GM21390 (cell line): ENCODE data around the gene CCDC83.
A peak's percentile ranks its signal among the peaks of the same experiment; 100 is the strongest.
"Not testable (repeated sequence)": the region's sequence is repeated elsewhere in the genome, so short reads cannot be mapped to it uniquely, and the experiment has no call there.

Experiments used
- ATAC-seq: cut with Tn5 transposase; IDR thresholded peaks from one replicate; pipeline ENCODE4 v1.9.1; 2021; ENCODE audit not compliant: unreplicated experiment

Gene CCDC83

DNA sequence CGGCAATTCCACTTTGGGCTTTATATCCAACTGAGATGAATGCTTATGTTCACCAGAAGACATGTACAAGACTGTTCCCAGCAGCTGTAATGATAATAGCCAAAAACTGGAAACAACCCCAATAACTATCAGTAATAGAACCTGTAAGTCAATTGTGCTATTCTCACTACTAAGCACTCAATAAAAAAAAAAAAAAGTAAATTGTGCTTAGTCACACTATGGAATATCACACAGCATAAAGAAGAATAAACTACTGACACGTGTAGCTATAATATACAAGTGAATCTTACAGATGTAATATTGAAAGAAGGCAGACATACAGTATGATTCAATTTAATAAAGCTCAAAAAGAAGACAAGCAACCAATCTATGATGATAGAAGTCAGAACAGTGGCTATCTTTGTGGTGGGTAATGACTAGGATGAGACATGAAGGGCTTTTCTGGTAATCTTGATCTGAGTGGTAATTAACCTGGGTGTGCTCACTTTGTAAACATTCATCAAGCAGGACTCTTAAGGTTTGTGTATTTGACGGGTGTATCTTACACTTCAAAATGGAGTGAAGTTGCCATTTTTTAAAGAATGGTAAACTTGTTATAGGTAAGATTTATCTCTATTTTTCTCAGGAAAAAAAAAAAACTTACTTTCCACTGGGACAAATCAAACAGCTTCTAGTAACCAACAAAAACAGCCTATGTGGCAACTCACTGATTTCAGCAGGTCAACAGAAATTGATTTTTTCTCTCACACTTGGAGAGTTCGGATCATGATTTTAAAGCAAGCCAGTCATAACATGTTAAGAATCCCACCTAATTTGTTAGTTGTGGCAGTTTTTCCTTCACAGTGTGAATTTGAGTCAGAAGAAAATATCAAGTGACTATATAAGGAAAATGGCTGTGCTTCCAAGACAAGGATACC is 84.2 kb downstream of the CCDC83 start:
- no peak for ATAC-seq

- no peak for ATAC-seq
These were observed 86.3 kb downstream of the CCDC83 start for GRCh38 chr11:85941380-85941973.

DNA sequence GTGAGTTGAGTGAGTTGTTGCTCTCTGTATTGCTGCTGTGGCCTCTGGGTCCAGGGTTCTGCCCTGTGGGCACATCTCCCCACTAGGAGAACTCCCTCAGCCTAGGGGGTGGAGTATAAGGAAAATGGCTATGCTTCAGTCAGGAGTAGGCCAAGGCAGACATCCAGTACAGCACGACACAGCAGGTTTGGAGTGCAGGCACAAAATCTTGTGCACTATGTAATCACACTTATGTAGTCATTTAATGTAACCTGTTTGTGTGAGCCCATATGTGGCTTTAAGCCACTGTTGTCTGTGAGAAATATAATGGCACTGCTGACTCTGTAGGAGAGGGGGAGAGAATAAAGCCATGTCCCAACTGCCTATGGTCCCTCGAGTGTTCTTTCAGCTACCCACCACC is 90.1 kb downstream of the CCDC83 start:
- ATAC-seq = no peak

DNA sequence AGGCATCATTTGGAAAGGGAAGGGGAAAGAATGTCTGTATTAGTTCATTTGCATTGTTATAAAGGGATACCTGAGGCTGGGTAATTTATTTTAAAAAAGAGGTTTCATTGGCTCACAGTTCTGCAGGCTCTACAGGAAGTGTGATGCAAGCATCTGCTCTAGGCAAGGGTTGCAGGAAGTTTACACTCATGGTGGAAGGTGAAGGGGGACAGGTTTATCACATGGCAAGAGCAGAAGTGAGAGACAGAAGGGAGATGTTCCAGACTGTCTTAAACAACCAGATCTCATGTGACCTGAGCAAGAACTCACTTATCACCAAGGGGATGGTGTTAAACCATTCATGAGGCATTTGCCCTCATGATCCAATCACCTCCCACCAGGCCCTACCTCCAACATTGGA is 90.6 kb downstream of the CCDC83 start:
- no peak for ATAC-seq

DNA sequence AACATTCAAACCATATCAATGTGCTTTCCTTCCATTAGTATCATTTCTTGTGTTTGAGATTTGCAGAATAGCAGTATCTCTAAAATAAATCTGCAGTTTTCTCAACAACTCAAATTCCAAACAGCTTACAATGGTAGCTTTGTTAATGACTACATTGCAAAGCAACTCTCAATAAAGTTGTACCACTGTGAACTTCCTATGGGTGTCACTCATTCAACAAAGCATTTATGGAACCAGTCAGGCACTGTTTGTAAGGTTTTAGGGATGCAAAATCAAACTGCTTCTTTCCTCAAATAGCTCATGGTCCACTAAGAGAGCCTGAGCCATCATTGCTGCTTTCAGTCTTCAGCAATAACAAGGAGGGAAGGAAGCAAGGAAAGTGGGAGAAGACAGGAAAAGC is 91.0 kb downstream of the CCDC83 start:
- no peak for ATAC-seq

- no peak for ATAC-seq
These were observed 92.5 kb downstream of the CCDC83 start for GRCh38 chr11:85947431-85948272.

GRCh38 chr11:85948884-85949283 is 93.7 kb downstream of the CCDC83 start:
- no peak for ATAC-seq

GRCh38 chr11:85949798-85950197 is 94.6 kb downstream of the CCDC83 start:
- no peak for ATAC-seq

DNA sequence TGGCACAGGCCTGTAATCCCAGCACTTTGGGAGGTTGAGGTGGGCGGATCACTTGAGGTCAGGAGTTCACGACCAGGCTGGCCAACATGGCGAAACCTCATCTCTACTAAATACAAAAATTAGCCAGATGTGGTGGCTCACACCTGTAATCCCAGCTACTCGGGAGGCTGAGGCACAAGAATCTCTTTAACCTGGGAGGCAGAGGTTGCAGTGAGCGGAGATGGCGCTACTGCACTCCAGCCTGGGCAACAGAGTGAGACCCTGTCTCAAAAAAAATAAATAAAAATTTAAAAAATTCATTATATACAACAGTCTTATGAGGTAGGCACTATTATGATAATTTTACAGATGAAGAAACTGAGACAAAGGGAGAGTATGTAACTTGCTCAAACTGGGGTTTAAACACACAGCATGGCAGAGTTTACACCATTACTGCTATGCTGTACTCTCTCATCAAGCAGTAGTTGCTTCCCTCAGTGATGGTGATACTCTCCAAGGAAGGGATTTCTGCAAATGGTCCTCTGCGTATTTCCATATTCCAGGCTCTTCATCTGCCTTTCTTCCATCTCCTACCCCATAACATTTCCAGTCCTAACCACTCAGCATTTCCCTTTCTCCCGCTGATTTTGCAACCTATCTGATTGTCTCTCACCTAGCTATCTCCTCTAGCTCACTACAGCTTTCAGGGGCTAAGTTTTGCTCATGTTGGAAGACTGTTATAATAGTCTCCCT is 95.3 kb downstream of the CCDC83 start:
- ATAC-seq = no peak

DNA sequence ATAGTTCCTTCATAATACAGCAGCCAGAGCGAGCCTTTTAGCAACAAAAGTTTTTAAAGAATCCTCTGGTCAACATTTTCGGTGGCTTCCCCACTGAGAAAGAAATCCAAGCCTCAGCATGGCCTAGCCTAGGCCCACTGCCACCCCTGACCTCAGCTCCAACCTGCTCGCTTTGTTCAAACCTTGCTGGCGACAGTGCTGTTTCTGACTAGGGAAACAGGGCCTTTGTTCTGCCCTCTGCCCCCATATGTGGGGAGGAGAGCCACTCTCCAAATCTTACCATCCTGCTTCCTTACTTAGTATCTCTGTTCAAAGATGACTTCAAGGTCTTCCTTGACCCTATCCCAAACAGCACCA is 95.8 kb downstream of the CCDC83 start:
- no peak for ATAC-seq

DNA sequence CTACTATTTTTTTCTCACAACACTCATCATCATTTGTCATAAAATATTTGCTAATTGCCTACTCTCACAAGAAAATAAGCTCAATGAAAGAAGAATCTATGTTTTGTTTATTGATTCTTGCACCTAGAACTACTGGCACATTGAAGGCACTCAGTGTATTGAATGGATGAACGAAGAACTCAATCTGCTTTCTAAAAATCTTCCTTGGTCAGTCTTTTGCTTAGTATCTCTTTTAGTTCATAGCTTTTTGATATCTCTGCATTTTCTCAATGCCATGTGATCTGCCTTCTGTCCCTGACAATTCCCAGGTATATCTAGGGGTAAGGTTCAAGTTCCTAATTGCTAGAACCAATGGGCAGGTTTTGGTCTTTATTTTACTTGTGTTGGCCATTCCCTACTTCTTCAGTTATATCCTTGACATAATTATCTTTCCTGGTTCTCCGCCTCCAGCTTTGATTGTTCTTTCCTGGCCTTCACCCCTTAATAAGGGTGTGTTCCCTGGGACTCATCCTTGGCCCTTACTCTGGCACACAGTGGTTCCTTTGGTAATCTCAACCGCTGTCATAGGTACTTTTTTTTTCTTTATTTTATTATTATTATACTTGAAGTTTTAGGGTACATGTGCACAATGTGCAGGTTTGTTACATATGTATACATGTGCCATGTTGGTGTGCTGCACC is 96.4 kb downstream of the CCDC83 start:
- ATAC-seq = no peak

DNA sequence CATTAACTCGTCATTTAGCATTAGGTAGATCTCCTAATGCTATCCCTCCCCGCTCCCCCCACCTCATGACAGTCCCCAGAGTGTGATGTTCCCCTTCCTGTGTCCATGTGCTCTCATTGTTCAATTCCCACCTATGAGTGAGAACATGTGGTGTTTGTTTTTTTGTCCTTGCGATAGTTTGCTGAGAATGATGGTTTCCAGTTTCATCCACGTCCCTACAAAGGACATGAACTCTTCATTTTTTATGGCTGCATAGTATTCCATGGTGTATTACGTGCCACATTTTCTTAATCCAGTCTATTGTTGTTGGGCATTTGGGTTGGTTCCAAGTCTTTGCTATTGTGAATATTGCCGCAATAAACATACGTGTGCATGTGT is 96.9 kb downstream of the CCDC83 start:
- not testable (repeated sequence) for ATAC-seq

DNA sequence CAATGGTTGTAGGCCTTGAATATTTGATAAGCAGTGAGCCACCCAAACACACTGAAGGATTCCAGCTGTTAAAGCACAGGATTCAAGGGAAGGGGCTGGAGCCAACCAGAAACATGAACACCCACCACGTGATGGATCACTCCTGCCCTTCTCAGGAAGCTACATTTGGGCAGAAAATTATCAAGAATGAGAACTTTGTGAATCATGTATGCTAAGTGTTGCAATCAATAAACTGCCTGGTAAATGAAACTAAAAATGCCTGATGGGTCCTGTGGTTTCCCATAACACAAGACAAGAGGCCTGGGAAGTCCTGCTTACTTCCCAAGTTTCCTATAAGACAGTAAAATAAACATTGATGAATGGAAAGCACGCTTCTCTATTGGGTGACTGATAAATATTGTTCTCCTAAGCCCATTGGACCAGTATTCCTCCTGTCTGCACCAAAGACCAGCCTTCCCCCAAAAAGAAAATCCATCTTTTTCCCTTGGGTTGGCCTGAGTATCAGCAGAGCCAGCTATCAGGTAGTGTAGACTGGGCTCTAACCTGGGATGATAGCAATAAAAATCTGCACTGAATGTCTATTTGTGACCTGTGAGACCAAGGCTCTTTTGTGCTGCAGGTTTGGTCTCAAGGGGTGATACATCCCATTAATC is 98.4 kb downstream of the CCDC83 start:
- ATAC-seq = no peak

GRCh38 chr11:85955531-85955930 is 100.3 kb downstream of the CCDC83 start:
- no peak for ATAC-seq

- ATAC-seq = peak; percentile 61
These were observed 105.5 kb downstream of the CCDC83 start for GRCh38 chr11:85960678-85961077.

DNA sequence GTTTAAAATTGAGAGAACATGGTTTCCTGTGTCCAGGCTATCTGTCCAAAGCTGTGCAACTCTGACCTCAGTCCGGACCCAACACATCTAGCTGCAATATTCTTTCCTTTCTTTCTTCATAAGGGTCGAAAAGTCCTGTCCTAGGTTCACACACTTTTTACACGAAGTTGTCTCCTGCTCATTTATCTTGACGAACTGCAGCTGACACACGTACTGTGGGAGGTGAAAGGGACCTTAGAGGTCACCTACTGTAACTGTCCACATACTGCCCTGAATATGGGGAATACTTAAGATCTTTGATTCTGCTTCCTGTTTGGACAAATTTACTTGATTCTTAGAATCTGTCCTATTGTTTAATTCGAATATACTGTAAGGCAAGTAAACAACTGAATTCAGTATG is 105.9 kb downstream of the CCDC83 start:
- ATAC-seq = no peak

DNA sequence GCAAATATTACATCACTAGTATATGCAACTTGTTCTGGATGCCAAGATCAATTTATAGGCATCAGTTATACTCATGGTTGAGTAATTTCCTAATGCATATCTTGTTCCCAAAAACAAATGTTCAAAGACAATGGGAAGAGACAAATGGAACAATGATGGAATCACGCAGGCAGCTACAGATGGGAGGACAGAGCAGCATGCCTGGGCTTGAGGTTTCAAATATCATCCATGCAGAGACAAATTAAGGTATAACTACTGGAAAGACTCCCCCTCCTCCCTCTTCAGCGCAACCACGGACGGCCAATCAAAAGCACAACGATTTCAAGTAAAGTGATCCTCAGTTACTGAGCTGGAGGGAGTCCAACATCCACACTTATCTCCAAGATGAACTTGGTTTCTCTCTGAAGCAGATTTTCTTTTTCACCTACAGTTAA is 106.8 kb downstream of the CCDC83 start:
- ATAC-seq = no peak

DNA sequence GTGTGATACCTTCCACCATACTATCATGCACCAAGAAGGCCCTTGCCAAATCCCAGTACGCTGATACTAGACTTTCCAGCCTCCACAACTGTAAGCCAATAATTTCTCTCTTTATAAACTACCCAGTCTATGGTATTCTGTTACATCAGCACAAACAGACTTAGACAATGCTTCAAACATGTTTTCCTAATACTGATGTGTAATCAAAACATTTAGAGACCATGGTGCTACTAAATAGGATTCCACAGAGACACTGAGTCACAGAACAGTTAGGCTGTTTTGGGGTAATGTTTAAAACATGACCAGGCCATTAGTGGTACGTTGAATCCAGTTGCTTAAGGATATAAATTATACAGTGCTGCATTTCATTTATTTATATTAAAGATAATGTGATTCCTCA is 110.0 kb downstream of the CCDC83 start:
- ATAC-seq = no peak

DNA sequence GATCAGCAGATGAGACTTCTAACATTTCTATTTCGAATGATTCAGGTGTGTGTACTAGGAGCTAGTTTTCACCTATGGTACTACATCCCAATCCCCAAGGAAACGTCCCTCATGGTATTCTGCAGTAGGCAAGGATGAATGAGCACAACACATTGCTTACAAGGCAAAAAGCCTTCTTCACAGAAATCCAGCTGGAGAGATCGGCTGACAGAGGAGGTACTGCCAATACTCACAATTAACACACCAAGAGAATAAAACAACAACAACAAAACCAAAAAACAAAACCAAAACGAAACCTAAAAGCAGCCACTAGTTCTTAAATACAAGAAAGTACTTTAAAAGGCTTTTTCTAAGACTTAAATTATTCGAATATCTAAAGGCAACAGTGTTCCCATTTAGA is 112.3 kb downstream of the CCDC83 start:
- no peak for ATAC-seq
